HFFc6 (cell line): Measurements from ENCODE around the gene ADCK1. TPM values are rescaled to one million over a fixed set of nuclear protein-coding genes. Genes with fewer than 3 reads are reported as not detected.

Source experiments
- DNase-seq: peaks from one replicate; pipeline ENCODE4 v3.0.0-alpha.2; 2018
- H3K27ac Mint-ChIP-seq: 2 replicates; pipeline ENCODE4 v1.8.0; 2020; ENCODE audit warnings: mild to moderate bottlenecking, mixed read lengths
- H3K27me3 Mint-ChIP-seq: 2 replicates; pipeline ENCODE4 v1.8.0; 2021; ENCODE audit warnings: mild to moderate bottlenecking, moderate library complexity, mixed read lengths; ENCODE audit not compliant: insufficient read depth
- H3K36me3 Mint-ChIP-seq: 2 replicates; pipeline ENCODE4 v1.8.0; 2021; ENCODE audit warnings: low read depth, mixed read lengths
- H3K4me1 Mint-ChIP-seq: 2 replicates; pipeline ENCODE4 v1.8.0; 2020; ENCODE audit warnings: low read depth, mixed read lengths
- H3K4me3 Mint-ChIP-seq: 2 replicates; pipeline ENCODE4 v1.8.0; 2020; ENCODE audit warnings: mild to moderate bottlenecking, moderate library complexity, mixed read lengths
- H3K9me3 Mint-ChIP-seq: 2 replicates; pipeline ENCODE4 v1.8.0; 2020; ENCODE audit warnings: mild to moderate bottlenecking, mixed read lengths
- total RNA-seq, 6 experiments: library from RNA; stranded (reverse); fragmentation: NEBNext Ultra II Directional; extraction: Animal tissue kit (Norgen Biotek cat#: 25700); gene quantifications; 2 replicates in 1 of 6; 3 replicates in 5 of 6; pipeline ENCODE4 v1.2.3, GENCODE V29; 2021
- TF ChIP-seq, protein P1 (sequence below): fragments of 200-600 bp; sonication (generic); IDR thresholded peaks from 2 replicates; pipeline ENCODE4 v1.5.0; 2021; ENCODE audit warnings: antibody characterized with exemption, mild to moderate bottlenecking

ADCK1 gene
- total RNA-seq, 6 experiments from 2014 or later, result 4.4 to 6.3 (median 5.7) TPM

DNA sequence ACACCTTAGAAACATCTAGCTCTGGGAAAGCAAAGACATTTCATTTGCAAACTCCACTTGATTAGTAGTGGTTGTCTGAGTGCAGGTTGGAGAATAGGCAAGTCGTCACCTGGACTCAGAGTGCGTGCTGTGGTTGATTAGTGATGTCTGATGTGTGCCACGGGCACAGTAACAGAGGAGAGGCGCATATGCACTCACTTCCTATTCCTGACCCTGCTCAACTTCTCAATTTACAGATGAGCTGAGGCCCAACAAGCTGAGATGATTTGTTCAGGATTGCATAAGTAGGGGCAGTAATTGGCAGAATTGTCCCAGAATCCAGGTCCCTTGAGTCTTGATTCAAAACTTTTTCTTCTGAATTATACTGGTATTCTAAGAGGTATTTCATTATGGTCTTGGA lies 44.9 kb downstream of the ADCK1 start:
- no peak for DNase-seq
- Mint-ChIP-seq H3K27me3 (no peaks in the 10 kb centered on the region), H3K9me3 (no peaks in the 10 kb centered on the region), H3K4me3 (no peak overlapping the region), H3K4me1 (no peaks in the 10 kb centered on the region), H3K36me3 (no peaks in the 10 kb centered on the region), H3K27ac (no peak overlapping the region)
- TF ChIP-seq, protein P1, sequence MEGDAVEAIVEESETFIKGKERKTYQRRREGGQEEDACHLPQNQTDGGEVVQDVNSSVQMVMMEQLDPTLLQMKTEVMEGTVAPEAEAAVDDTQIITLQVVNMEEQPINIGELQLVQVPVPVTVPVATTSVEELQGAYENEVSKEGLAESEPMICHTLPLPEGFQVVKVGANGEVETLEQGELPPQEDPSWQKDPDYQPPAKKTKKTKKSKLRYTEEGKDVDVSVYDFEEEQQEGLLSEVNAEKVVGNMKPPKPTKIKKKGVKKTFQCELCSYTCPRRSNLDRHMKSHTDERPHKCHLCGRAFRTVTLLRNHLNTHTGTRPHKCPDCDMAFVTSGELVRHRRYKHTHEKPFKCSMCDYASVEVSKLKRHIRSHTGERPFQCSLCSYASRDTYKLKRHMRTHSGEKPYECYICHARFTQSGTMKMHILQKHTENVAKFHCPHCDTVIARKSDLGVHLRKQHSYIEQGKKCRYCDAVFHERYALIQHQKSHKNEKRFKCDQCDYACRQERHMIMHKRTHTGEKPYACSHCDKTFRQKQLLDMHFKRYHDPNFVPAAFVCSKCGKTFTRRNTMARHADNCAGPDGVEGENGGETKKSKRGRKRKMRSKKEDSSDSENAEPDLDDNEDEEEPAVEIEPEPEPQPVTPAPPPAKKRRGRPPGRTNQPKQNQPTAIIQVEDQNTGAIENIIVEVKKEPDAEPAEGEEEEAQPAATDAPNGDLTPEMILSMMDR, result no peak

DNA sequence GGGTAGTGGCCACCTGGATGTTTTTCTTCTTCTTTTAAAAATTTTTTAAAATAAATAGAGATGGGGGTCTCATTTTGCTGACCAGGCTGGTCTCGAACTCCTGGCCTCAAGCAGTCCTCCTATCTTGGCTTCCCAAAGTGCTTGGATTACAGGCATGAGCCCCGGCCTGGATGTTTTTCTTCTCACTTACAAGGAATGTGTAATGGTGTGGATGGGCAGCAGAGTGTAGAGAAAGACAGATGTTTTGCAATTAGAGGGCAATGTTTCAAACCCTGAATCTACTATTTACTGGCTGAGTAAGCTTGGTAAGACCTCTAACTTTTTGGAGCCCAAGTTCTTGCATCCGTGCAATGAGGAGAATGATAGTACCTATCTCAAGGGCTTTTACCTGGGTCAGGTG lies 48.1 kb downstream of the ADCK1 start:
- DNase-seq, result no peak
- Mint-ChIP-seq H3K4me3 (no peak overlapping the region), H3K9me3 (no peaks in the 10 kb centered on the region), H3K27ac (no peak overlapping the region), H3K27me3 (no peaks in the 10 kb centered on the region), H3K4me1 (no peaks in the 10 kb centered on the region), H3K36me3 (no peaks in the 10 kb centered on the region)
- TF ChIP-seq, protein P1, result no peak

DNA sequence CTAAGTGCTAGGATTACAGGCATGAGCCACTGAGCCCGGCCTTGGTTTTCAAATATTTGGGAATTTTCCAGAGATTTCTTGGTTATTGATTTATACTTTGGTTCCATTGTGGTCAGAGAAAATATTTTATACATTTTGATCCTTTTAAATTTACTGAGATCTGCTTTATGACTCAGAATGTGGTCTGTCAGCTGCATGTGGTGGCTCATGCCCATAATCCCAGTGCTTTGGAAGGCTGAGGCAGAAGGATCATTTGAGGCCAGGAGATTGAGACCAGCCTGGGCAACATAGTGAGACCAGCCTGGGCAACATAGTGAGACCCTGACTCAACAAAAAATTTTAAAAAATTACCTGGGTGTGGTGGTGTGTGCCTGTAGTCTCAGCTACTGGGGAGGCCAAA lies 49.8 kb downstream of the ADCK1 start:
- Mint-ChIP-seq H3K9me3 (no peaks in the 10 kb centered on the region), H3K27me3 (no peaks in the 10 kb centered on the region), H3K36me3 (no peaks in the 10 kb centered on the region), H3K4me1 (no peaks in the 10 kb centered on the region), H3K27ac (no peak overlapping the region), H3K4me3 (no peak overlapping the region)
- TF ChIP-seq, protein P1, result no peak
- no peak for DNase-seq

DNA sequence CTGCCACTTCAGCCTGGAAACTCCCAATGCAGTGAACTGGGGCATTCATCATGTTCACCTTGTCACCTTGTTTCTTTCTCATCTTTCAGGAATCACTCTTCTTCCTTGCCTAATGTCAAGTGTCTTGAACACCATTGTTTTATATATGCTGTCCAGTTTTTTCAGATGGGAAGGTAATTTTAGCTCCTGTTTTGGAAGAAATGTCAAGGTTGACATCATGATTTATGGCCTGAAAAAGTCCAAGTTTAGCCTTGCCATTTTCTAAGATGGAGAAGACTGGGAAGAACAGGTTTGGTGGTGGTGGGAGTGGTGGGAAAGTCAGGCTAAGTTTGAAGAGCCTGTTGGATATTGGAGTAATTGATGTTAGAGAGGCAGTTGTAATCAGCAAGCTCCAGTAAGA lies 54.0 kb downstream of the ADCK1 start:
- TF ChIP-seq, protein P1, result no peak
- no peak for DNase-seq
- no peaks in the 10 kb centered on the region; the same call in 1 of the 2 replicates for H3K27me3 Mint-ChIP-seq
- H3K36me3 Mint-ChIP-seq, result no peaks in the 10 kb centered on the region
- H3K9me3 Mint-ChIP-seq, result no peaks in the 10 kb centered on the region
- H3K4me1 Mint-ChIP-seq, result peaks cover 7% of the 10 kb centered on the region
- H3K4me3 Mint-ChIP-seq, result no peak overlapping the region
- H3K27ac Mint-ChIP-seq, result no peak overlapping the region

DNA sequence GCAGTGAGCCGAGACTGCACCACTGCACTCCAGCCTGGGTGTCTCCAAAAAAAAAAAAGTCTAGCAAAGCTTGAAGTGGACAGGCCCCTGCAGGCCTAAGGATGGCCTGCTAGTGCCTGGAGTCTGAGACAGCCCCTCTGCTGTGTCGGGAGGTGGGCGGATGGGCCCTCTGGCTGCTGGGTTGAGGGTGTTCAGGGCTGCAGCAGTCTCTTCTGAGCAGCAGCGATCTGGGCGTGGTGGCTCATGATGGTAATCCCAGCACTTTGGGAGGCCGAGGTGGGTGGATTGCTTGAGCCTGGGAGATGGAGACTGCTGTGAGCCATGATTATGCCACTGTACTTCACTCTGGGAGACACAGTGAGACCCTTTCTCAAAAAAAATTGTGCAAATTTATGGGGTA lies 57.0 kb downstream of the ADCK1 start:
- peaks cover 7% of the 10 kb centered on the region for H3K4me1 Mint-ChIP-seq
- TF ChIP-seq, protein P1, result no peak

DNA sequence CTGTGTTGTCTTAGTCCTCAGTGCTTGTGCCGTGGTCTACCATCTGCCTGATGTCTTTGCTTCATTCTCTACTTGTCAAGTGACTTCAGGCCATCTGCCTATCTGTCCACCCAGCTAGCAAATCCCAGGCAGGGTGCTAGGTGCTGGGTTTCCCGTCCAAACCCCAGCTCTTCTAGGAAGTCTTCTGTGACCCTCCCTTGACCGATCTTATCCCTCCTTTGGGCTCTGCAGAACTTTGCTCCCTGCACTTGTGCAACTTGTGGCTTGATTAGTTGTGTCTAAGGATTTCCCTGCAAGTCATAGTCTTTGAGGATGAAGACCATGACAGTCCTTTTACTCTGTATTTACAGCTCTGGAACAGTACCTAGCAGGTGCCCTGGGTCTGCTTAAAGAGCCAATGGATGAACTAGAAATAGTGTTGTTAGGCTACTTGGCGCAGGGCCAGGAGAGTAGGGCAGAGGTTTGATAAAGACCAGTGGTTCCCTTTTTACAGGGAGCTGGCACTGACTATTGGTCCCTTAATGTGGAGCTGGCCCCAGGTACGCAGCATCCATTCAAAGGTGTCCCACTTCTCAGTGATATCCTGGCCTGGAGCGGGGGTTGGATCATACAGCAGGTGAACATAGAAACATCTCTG lies 60.1 kb downstream of the ADCK1 start:
- Mint-ChIP-seq H3K27ac (no peak overlapping the region), H3K4me3 (no peak overlapping the region), H3K9me3 (no peaks in the 10 kb centered on the region), H3K4me1 (peaks cover 14% of the 10 kb centered on the region), H3K36me3 (no peaks in the 10 kb centered on the region), H3K27me3 (no peaks in the 10 kb centered on the region; the same call in 1 of the 2 replicates)
- TF ChIP-seq, protein P1, result no peak
- DNase-seq, result no peak

More for the DNA sequence above, 57.0 kb downstream of the ADCK1 start:
- Mint-ChIP-seq H3K36me3 (no peaks in the 10 kb centered on the region), H3K9me3 (no peaks in the 10 kb centered on the region), H3K27me3 (no peaks in the 10 kb centered on the region; the same call in 1 of the 2 replicates), H3K4me3 (no peak overlapping the region), H3K27ac (no peak overlapping the region)
- no peak for DNase-seq
